SH-SY5Y (cell line): ENCODE measurements around the gene SAP30BP.

Source experiments
- GATA2 ChIP-seq: IDR thresholded peaks from 2 replicates; pipeline ENCODE4 v1.6.1; 2011; ENCODE audit warnings: mild to moderate bottlenecking, low read depth, low read length
- GATA3 ChIP-seq: IDR thresholded peaks from 2 replicates; pipeline ENCODE4 v1.6.1; 2011; ENCODE audit warnings: low read depth, mild to moderate bottlenecking, low read length, moderate library complexity

- TF ChIP-seq GATA2 (no peak), GATA3 (no peak)
Observed at GRCh38 chr17:75654176-75654575, 13.0 kb upstream of the SAP30BP start.
